GM18507 (cell line): ENCODE data around the gene MINDY4.
"Not testable (repeated sequence)": the region's sequence is repeated elsewhere in the genome, so short reads cannot be mapped to it uniquely, and the experiment has no call there.

ENCODE experiments used
- DNase-seq: peaks from one replicate; pipeline ENCODE4 v3.0.0; 2011; ENCODE audit warnings: low read depth; ENCODE audit not compliant: insufficient read length; ENCODE audit errors: extremely low spot score
- FAIRE-seq: peaks from 2 replicates; lab custom pipeline; 2011; peaks lifted over from hg19 to GRCh38; lab: Jason Lieb, UNC

The MINDY4 gene

DNA sequence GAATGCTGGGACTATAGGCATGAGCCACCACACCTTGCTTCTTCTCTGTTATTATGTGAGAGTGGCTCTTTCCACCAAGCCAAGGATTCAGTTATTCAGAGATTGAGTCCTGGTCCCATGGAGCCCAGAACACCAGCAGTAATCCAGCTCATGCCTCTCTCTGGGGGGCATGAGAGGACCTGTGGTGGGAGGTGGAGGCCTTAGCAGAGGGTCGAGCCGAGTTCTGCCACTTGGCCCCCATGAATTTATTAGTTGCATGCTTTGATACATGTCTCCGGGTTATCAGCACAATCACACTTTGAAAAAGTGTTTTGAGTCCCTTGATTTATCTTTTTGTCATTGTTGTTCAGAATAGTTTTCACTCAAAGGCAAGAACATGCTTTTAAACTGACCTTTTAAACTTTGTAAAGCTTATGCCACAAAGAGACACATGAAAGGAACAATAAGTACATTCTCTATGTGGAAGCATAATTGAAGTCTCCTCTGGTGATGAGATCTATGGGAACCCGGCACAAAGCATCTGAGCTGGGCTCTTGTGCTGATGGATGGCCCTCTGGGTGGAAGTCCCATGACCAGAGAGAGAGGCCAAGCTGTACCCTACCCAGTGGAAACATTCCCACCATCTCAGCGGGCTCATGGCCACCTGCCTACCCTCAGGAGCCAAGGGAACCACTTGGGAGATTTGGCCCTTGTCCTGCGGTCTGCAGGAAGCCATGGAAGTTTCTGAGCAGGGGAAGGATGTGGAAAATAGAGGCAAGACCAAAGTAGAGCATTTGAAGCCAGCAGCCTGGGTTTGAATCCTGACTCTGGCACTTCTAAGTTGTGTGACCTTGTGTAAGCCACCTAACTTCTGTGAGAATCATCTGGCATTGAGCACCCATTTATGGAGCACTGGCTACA lies 53.9 kb downstream of the MINDY4 start:
- DNase-seq = no peak
- FAIRE-seq = no peak

DNA sequence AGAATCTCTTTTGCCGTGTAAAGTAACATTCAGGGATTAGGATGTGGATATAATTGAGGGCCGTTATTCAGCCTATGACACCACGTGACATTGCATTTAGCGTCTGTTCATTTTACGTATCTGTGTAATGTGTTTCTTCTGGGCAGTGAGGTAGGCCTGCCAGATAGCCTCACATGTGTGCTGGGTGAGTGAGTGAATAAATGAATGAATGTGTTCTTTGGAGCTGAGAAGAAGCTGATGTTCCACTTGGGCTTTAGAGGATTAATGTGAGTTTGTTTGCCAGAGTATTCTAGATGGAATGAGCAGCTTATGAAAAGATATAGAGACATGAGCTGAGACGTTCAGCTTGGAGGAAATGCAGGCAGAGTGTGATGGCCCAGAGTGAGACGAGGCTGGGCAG lies 55.0 kb downstream of the MINDY4 start:
- FAIRE-seq (no peak), DNase-seq (no peak)

DNA sequence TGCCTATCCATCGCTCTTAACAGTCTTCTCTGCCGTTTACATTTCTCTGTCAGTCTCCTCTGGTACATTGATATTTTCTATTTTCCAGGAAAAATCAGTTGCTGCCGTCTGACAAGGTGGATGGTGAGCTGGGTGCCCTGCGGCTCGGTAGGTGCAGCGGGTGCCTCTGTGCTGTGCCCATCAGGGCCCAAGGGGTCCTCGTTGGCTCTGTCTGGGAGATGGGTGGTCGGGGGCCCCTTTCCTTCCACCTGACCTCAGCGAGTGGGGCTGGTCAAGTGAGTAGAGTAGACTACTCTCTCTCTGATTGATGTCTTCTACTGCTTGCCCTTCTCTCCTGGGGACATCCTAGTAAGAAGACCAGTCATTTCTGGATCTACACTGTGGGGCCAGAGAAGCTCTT lies 57.4 kb downstream of the MINDY4 start:
- FAIRE-seq (no peak), DNase-seq (no peak)

DNA sequence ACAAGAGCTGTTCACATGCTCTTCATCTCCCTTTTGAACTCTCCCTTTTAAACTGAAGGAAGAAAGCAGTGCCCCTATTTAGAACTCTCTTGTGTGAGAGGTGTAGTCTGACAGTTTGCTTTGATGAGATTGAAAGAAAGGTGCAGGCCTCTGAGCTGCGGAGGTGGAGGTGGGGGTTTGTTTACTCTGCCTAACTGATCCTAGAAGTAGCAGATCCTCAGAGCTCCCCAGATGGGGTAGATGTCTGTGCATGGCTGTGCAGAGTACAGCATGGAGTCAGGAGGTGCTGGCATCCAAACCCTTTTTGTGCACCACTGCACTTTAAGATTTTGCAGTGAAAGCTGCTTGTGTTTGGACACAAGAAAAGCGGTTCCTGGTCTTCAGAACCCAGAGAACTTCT lies 58.3 kb downstream of the MINDY4 start:
- FAIRE-seq (no peak), DNase-seq (no peak)

DNA sequence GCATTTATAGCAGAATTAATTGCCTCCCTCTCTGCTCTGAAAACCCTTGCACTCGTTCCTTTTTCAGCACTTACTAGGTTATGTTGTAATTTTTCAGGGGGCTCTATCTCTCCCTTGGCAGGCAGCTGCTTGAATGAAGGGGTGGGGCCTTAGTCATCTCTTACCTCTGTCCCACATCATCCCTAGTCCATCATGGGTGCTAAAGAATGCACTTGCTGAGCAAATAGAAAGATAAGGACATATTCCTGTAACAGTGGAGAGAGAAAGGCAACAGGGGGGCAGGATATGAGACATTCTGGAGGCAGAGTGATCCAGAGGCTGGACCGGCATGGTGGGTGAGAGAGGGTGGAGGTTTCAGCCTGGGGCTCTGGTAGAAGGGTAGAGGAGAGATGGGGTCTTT lies 60.0 kb downstream of the MINDY4 start:
- FAIRE-seq = no peak
- DNase-seq = no peak

DNA sequence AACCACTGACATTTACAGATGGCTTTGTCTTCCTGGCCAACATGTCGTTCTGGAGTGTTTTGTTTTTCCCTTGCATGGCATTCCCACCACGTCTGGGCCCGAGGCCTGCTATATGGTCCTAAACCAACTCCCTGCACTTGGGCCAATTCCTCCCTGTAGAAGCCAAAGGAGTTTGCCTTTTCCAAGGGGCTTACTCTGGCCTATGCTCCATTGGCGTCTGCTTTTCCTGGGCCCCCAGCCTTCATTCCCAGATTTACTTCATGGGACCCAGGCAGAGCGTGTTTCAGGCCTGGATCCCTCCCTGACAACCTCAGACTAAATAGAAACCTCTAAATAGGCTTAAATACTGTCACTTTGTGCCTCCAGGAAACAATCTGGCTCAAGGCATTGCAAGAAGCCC lies 60.7 kb downstream of the MINDY4 start:
- DNase-seq (no peak), FAIRE-seq (no peak)

DNA sequence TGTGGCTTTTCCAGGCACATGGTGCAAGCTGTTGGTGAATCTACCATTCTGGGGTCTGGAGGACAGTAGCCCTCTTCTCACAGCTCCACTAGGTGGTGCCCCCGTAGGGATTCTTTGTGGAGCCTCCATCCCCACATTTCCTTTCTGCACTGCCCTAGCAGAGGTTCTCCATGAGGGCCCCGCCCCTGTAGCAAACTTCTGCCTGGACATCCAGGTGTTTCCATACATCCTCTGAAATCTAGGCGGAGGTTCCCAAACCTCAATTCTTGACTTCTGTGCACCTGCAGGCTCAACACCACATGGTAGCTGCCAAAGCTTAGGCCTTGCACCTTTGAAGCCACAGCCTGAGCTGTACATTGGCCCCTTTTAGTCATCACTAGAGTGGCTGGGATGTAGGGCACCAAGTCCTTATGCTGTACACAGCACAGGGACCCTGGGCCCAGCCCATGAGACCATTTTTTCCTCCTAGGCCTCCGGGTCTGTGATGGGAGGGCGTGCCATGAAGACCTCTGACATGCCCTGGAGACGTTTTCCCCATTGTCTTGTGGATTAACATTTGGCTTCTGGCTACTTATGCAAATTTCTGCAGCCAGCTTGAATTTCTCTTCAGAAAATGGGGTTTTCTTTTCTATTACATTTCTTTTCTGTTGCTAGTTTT lies 62.9 kb downstream of the MINDY4 start:
- not testable (repeated sequence) for DNase-seq, FAIRE-seq

DNA sequence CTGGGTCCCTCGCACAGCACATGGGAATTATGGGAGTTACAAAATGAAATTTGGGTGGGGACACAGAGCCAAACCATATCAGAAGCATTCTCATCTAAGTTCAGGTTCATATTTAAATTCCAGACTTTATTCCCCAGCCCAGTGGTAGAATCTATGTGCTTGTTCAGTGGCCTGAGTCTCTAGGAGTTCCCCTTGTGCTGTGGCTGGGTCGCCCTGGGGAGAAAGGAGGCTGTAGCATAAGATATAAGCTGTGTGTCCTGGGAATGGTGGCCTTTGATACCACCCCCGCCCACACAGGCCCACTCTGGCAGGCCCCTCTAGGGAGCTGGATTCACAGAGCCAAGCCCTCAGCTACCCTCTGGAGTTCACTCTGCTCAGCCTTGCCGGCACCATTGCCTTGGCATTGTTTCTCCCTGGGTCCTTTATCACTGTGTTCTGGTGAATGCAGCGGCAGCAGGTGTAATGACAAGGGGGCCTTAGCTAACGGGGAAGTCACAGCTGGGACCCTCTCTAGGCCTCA lies 64.2 kb downstream of the MINDY4 start:
- FAIRE-seq = no peak
- DNase-seq = no peak

DNA sequence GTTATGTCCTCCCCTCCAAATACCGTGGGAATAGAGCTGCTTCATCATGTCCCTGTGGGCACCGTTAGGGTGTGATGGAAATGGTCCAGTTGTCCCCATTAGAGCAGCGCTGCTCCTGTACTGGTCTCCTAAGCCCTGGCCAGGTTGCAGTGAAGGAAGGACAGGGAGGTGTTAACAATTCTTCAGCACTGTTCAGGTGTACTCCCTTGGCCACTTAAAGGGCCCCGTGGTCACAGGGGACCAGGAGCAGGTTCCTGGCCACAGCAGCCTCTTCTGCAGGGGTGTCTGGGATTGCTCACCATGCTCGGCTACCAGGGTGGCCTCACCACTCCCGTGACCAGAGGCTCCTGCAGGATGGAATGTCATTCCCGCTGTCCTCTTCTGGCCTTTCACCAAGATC lies 65.8 kb downstream of the MINDY4 start:
- FAIRE-seq (no peak), DNase-seq (no peak)

DNA sequence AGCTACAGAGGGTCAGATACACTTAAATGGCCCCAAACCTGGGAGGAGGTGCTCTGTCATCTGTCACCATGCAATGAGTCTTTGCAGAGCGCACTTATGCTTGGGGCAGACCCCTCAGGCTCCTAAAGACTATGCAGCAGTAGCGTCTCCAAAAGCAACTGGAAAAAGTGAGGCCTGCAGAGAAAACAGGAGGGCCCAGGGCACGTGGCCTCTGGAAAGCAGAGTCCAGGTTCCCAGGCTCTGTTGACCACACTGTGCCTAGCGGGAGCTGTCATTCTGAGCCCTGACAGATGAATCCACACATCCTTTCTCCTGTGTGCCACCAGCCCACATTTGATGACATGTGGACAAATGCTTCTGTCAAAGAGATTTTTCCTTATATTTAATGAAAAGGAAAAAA lies 66.4 kb downstream of the MINDY4 start:
- FAIRE-seq (no peak), DNase-seq (no peak)

DNA sequence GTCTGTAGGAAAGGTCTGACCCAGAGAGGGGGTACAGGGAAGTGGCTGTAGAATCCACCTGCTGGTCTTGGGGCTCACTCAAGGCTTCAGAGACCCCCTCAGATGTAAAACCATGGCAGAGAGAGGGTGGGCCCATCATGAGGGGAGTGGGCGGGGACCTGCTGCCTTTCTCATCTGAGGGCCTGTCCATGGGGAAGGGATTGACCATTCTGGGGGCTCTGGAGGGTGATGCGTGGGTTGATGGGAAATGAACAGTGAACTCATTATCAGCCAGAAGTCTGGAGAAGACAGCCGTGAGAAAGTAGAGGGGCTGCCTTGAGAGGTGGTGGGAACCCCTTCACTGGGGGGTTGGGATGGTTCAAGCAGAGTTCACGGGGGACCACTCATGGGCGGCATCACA lies 66.8 kb downstream of the MINDY4 start:
- no peak for FAIRE-seq
- no peak for DNase-seq

DNA sequence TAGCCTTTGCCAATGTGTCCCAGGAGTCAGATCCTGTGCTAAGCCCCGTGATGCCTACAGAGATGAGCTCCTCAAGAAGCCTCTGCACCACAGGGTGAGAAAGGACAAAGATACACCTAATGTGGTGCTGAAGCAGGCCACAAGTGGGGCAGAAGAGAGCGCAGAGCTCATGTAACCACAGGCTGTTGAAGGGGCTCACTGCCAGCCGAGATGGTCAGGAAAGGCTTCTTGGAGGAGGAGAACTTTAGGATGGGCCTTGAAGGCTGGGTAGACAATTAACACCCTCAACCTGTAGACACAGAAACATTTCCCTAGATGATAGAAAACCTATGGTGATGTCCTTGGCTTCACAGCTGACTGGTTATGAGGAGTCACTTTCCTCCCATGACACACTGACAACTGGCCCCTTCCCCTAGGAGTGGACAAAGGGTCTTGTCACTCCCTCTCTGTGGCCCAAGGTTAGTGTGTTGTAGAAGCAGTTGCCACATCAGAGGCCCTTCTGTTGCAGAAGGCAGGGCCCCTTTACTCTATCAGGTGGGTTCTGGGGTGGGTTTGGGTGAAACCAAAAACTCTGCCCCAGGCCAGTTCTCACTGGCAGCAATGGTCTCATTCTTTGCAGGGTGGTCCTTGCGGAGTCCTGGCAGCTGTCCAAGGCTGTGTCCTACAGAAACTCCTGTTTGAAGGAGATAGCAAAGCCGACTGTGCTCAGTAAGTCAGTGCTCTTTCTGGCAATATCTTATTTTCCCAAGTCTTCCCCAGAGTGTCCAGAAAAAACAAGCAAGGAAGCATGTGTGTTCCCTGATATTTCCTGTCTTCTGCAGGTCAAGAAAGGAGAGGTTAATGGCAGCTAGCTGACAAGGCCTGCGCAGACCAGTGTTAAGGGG lies 69.2 kb downstream of the MINDY4 start:
- DNase-seq (no peak), FAIRE-seq (no peak)

DNA sequence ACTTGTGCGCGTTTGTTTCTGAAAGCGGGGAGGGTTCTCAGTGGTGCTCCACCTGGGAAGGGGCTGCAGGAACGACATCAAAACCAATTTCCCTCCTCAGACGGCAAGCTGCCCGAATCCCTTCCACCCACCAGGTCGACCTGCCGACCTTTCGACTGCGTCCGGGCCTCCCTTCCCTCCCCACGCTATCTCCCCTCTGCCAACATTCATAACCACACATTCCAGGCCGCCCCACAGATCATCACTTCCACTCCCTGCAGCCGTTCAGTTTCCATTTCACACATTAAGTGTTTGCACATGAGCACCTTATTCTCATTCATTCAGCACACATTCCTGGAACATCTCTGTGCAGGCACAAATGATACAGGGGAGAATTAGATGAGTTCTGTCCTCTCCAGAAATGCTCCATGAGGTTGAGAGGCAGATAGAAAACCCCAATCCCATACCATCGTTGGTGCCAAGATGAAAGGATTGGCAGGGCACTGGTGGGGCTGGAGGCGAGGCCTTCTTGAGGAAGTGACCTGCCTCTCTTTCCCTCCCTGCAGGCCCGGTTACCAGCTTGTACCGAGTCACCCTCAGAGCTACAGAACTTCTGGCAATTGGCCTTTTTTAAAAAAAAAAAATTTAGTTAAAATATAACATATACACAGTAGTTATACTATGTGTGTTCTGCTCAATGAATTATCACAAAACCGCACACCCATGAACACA lies 70.0 kb downstream of the MINDY4 start:
- no peak for FAIRE-seq
- DNase-seq = no peak

DNA sequence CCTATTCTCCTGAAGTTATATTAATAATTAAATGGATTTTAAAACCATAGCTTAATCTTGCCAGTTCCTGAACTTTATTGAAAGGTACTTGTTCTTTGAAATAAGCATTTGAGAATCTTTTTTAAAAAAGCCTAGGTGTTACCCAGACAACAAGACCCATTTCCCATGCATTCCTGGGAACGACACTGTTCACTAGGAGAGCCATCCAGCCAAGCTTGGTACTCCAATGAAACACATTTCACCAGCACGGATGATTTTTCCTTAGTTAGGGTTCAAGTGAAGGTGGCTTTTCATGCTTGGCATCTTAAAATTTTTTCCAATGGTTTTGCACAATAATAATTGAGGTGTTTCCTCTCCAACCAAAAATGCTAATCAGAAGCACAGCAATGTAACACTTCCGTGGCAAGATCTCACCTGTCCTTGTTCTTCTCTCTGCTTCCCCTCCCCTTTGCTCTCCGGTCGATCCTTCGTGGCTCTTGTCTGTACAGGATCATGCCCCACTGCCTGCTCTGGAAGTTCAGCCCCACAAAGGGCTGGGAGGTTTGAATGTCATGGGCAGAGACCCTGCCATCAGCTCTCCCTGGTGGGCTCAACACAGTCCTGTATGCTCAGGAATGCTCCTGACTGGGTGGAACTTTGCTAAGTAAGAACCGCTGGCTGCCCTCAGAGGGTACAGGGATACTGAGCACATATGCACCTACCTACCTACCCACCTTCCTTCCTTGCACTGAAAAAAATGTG lies 70.8 kb downstream of the MINDY4 start:
- DNase-seq (no peak), FAIRE-seq (no peak)

DNA sequence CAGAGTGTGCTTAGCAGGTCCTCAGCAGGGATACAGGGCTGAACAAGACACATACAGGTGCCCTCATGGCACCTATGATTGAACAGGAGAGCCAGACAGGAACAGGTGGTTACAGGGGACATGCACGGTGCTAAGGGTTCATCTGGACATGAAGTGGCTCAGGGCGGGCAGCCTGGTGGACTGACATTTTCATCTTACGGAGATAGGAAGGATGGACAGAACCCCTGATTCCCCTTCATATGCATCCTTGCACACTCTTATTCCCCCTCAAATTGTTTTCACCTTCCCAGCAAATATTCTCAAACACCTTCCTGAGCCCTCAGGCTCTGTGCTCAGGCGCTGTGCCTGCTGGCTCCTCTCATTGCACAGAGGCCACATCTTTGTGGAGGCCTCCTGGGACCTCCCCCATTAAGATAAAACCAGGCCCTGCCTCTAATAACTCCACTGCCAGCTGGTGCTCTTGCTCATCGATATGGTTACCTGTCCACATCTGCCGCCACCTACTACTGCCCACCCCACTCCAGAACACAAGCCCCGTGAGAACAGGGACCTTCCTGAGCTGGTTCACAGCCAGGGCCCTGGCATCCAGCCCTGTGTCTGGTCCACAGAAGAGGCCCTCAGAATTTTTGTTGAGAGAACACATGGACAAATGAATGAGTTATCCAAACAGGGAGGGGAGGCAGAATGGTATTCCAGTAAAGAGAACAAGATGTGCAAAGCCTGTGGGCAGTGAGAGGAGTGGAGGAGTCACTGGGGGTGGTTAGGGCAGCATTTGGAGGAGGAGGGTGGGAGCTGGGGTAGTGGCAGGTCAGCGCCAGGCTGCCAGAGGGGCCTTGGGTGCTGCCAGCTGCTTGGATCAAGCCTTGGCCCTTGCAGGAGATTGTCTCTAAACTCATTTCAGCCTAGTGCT lies 71.6 kb downstream of the MINDY4 start:
- FAIRE-seq = no peak
- DNase-seq = no peak

DNA sequence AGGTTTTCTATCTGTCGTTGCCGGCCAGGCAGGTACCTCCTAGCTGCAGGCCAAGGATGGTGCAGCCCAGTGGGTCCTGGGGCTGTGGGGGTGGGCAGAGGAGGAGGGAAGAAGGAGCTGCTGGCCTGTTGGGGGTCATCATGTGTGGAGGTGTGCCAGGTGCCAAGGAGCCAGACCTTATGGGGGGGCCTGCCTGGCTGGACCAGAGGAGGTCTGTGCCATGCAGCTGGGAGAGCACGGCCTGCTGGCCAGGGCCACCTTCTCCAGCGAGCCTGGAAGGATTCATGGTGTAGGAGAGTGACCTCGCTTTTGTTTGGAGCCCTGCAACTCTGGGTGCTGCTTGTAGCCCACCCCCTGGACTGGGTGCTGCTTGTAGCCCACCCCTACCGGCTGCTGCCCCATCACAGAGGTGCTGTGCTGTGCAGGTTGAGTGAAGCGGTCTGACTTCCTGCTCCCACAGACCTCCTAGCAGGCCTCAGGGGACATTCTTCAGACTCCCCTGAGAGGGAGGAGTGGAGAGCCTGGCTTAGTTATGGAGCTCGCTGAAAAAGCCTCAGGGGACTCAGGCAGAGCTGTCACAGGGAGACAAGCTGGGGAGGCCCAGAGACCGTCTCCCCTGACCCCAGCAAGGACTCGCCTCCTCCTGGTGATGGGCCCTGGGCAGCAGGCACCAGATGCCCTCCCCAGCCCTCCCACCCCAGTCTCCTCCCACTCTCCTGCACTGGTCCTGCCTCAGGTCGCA lies 72.7 kb downstream of the MINDY4 start:
- FAIRE-seq (no peak), DNase-seq (no peak)

DNA sequence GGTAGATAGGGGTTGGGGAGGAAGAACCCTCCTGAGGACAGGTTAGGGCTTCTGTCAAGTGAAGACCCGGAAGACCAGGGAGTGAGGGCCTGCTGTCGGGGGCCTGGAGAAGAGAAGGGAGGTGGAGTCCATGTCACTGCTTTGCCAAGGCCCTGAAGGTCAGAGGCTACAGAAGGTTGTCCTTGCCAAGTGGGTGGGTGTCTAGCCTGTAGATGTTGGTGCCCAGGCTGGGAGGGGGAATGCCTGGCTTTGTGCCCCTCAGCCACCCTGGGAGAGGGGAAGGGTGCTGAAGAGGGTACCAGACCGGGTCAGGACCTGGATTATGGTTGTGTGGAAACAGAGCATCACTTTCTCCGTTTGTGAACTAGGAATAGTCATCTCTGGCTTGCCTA lies 73.3 kb downstream of the MINDY4 start:
- no peak for FAIRE-seq
- no peak for DNase-seq
